SU-DHL-6 (cell line): ENCODE data around the gene KCNIP2.

ENCODE experiments used
- CTCF ChIP-seq: fragments of 200-600 bp; sonication (generic); IDR thresholded peaks from one replicate; pipeline ENCODE4 v1.5.1; 2017; ENCODE audit warnings: antibody characterized with exemption, mild to moderate bottlenecking, low read length, moderate library complexity; ENCODE audit not compliant: insufficient read depth, poor library complexity, severe bottlenecking
- EZH2phosphoT487 ChIP-seq: fragments of 200-600 bp; sonication (generic), shearing (Covaris generic); conservative IDR thresholded peaks from 2 replicates; pipeline ENCODE4 v1.6.1; 2018; ENCODE audit warnings: mild to moderate bottlenecking, antibody characterized with exemption, low read length, moderate library complexity, mixed read lengths

- TF ChIP-seq CTCF, result no peak
- no peak for TF ChIP-seq EZH2phosphoT487
Measured at GRCh38 chr10:101828766-101829551, 14.6 kb downstream of the KCNIP2 start.
